ENCODE data around the gene ATXN1. TPM values are rescaled to one million over a fixed set of nuclear protein-coding genes. Genes with fewer than 3 reads are reported as not detected.

ATXN1 gene
- total and polyA plus RNA-seq, 2 experiments from 2014 or later, result 14.2 to 20.1 TPM

- Histone ChIP-seq H3K27me3 (replicated peaks; ENCODE audit: insufficient read depth) (no peaks in the 10 kb centered on the region), H2AFZ (no peak overlapping the region), H4K20me1 (ENCODE audit: insufficient read depth) (no peaks in the 10 kb centered on the region), H3K36me3 (ENCODE audit: low read depth) (peaks cover 8% of the 10 kb centered on the region; the same call in 1 of the 2 replicates), H3K4me2 (ENCODE audit: unreplicated experiment) (no peak overlapping the region), H3F3A (ENCODE audit: insufficient read depth) (peaks cover 28% of the 10 kb centered on the region), H3K4me1 (ENCODE audit: insufficient read depth) (peaks cover 22% of the 10 kb centered on the region), H3K9me2 (ENCODE audit: insufficient read depth) (no peaks in the 10 kb centered on the region), H3K79me2 (ENCODE audit: insufficient read depth) (peaks cover 18% of the 10 kb centered on the region; the same call in 1 of the 2 replicates), H3K9ac (no peak overlapping the region), H3K9me3 (ENCODE audit: low read depth) (no peaks in the 10 kb centered on the region), H3K4me3 (no peak overlapping the region), H3K27ac (no peak overlapping the region)
- in situ Hi-C loops (cut with MboI), result no loop called here
- TF ChIP-seq EZH2phosphoT487 (IDR thresholded peaks at IDR 0.05; ENCODE audit: insufficient read depth, low read depth), result no peak
- no peak for TF ChIP-seq EZH2 (IDR thresholded peaks at IDR 0.05; ENCODE audit: insufficient read depth, poor library complexity, severe bottlenecking)
- DNase-seq, result no peak
- 99 to 100% methylated on average over 2 of the region's 2 CpGs for WGBS, 2 experiments (ENCODE audit: low coverage in 1 of 2, low lambda C conversion rate in 2 of 2, missing lambda C conversion rate in 2 of 2)
Measured at GRCh38 chr6:16324184-16324583, 437.1 kb downstream of the ATXN1 start.

GRCh38 chr6:16322666-16323312, 438.5 kb downstream of the ATXN1 start:
- 75 to 85% methylated on average over 11 of the region's 11 CpGs for WGBS, 2 experiments (ENCODE audit: low coverage in 1 of 2, low lambda C conversion rate in 2 of 2, missing lambda C conversion rate in 2 of 2)
- in situ Hi-C loops (cut with MboI), result no loop called here
- H2AFZ ChIP-seq, result no peak overlapping the region

DNA sequence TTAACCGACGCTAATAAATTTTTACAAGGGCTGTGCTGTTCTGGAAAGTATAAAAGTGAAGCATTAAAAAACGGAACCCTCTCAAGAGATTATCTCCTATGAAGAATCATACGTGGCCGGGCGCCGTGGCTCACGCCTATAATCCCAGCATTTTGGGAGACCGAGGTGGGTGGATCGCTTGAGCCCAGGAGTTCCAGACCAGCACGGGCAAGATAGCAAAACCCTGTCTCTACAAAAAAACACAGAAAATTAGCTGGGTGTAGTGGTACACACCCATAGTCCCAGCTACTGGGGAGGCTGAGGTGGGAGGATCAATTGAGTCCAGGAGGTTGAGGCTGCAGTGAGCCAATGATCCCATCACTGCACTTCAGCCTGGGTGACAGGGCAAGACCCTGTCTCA, 439.4 kb downstream of the ATXN1 start:
- no peaks in the 10 kb centered on the region for H4K20me1 ChIP-seq (ENCODE audit: insufficient read depth)
- peaks cover 8% of the 10 kb centered on the region; the same call in 1 of the 2 replicates for H3K36me3 ChIP-seq (ENCODE audit: low read depth)
- peaks cover 50% of the 10 kb centered on the region for H3F3A ChIP-seq (ENCODE audit: insufficient read depth)
- H3K4me1 ChIP-seq (ENCODE audit: insufficient read depth), result peaks cover 43% of the 10 kb centered on the region
- H3K9ac ChIP-seq, result no peak overlapping the region
- no peak overlapping the region for H3K4me3 ChIP-seq
- in situ Hi-C loops (cut with MboI), result no loop called here
- no peak for DNase-seq
- peaks cover 18% of the 10 kb centered on the region; the same call in 1 of the 2 replicates for H3K79me2 ChIP-seq (ENCODE audit: insufficient read depth)
- no peaks in the 10 kb centered on the region for H3K9me3 ChIP-seq (ENCODE audit: low read depth)
- no peaks in the 10 kb centered on the region for H3K27me3 ChIP-seq (replicated peaks; ENCODE audit: insufficient read depth)
- H3K4me2 ChIP-seq (ENCODE audit: unreplicated experiment), result no peak overlapping the region
- H3K9me2 ChIP-seq (ENCODE audit: insufficient read depth), result no peaks in the 10 kb centered on the region
- H2AFZ ChIP-seq, result no peak overlapping the region
- H3K27ac ChIP-seq, result no peak overlapping the region
- WGBS, 2 experiments (ENCODE audit: low coverage in 1 of 2, low lambda C conversion rate in 2 of 2, missing lambda C conversion rate in 2 of 2), result 97 to 98% methylated on average over 10 to 11 of the region's 11 CpGs
- no peak for TF ChIP-seq EZH2 (IDR thresholded peaks at IDR 0.05; ENCODE audit: insufficient read depth, poor library complexity, severe bottlenecking)
- TF ChIP-seq EZH2phosphoT487 (IDR thresholded peaks at IDR 0.05; ENCODE audit: insufficient read depth, low read depth), result no peak

More at GRCh38 chr6:16322666-16323312, 438.5 kb downstream of the ATXN1 start:
- Histone ChIP-seq H3K36me3 (ENCODE audit: low read depth) (peaks cover 8% of the 10 kb centered on the region; the same call in 1 of the 2 replicates), H4K20me1 (ENCODE audit: insufficient read depth) (no peaks in the 10 kb centered on the region), H3K9me3 (ENCODE audit: low read depth) (no peaks in the 10 kb centered on the region), H3K27me3 (replicated peaks; ENCODE audit: insufficient read depth) (no peaks in the 10 kb centered on the region), H3K4me1 (ENCODE audit: insufficient read depth) (peaks cover 34% of the 10 kb centered on the region), H3K4me3 (no peak overlapping the region), H3K27ac (no peak overlapping the region; the same call in 1 of the 2 replicates), H3K4me2 (ENCODE audit: unreplicated experiment) (no peak overlapping the region), H3K9ac (no peak overlapping the region), H3F3A (ENCODE audit: insufficient read depth) (peaks cover 41% of the 10 kb centered on the region), H3K79me2 (ENCODE audit: insufficient read depth) (peaks cover 18% of the 10 kb centered on the region; the same call in 1 of the 2 replicates), H3K9me2 (ENCODE audit: insufficient read depth) (no peaks in the 10 kb centered on the region)
- DNase-seq, result peak; percentile 79
- no peak for TF ChIP-seq EZH2phosphoT487 (IDR thresholded peaks at IDR 0.05; ENCODE audit: insufficient read depth, low read depth)
- TF ChIP-seq EZH2 (IDR thresholded peaks at IDR 0.05; ENCODE audit: insufficient read depth, poor library complexity, severe bottlenecking), result no peak

DNA sequence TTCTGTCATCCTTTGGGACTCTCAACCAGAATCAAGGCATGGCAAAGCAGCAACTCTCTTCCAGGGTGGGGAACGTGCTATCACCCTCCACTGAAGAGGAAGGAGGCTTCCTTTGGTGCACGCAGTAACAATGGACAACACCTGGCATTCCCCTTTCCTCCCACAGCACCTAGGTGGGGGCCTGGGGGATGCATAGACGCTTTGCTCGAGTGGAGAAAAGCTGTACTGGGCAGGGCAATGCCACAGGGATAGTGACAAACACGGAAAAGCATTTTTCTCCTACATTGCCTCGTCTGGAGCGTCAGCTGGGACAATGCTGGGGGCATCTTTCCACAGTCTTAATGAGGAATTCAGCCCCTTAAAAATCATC, 439.9 kb downstream of the ATXN1 start:
- TF ChIP-seq EZH2phosphoT487 (IDR thresholded peaks at IDR 0.05; ENCODE audit: insufficient read depth, low read depth) (no peak), EZH2 (IDR thresholded peaks at IDR 0.05; ENCODE audit: insufficient read depth, poor library complexity, severe bottlenecking) (no peak)
- DNase-seq, result no peak
- Histone ChIP-seq H2AFZ (no peak overlapping the region), H3K36me3 (ENCODE audit: low read depth) (peaks cover 3% of the 10 kb centered on the region; the same call in 1 of the 2 replicates), H3K27ac (peak overlapping the region; percentile 98), H3F3A (ENCODE audit: insufficient read depth) (peaks cover 53% of the 10 kb centered on the region), H3K27me3 (replicated peaks; ENCODE audit: insufficient read depth) (no peaks in the 10 kb centered on the region), H4K20me1 (ENCODE audit: insufficient read depth) (no peaks in the 10 kb centered on the region), H3K9ac (peak overlapping the region; percentile 86; the same call in 1 of the 2 replicates), H3K4me3 (no peak overlapping the region), H3K9me2 (ENCODE audit: insufficient read depth) (no peaks in the 10 kb centered on the region), H3K4me1 (ENCODE audit: insufficient read depth) (peaks cover 47% of the 10 kb centered on the region), H3K9me3 (ENCODE audit: low read depth) (no peaks in the 10 kb centered on the region), H3K4me2 (ENCODE audit: unreplicated experiment) (peak overlapping the region; percentile 92), H3K79me2 (ENCODE audit: insufficient read depth) (peaks cover 18% of the 10 kb centered on the region; the same call in 1 of the 2 replicates)
- in situ Hi-C loops (cut with MboI), result no loop called here
- WGBS, 2 experiments (ENCODE audit: low coverage in 1 of 2, low lambda C conversion rate in 2 of 2, missing lambda C conversion rate in 2 of 2), result 84 to 93% methylated on average over 7 of the region's 7 CpGs

Data from GM23248 (cell line).